ENCODE measurements around the gene FYN.

The FYN gene

GRCh38 chr6:111689419-111689818 is 183.8 kb downstream of the FYN start:
- no peak for TF ChIP-seq SUZ12 (IDR thresholded peaks at IDR 0.05; ENCODE audit: extremely low read depth, insufficient read depth, insufficient read length)
- TF ChIP-seq YY1 (IDR thresholded peaks at IDR 0.05; ENCODE audit: insufficient read depth, insufficient read length), result no peak
- TF ChIP-seq ZNF274 (IDR thresholded peaks at IDR 0.05; ENCODE audit: low read depth, low read length), result no peak
- Histone ChIP-seq H3K36me3 (ENCODE audit: insufficient read depth, insufficient read length, low read length) (peaks cover 38% of the 10 kb centered on the region), H3K4me3 (ENCODE audit: insufficient read length, low read depth) (no peak overlapping the region), H3K9ac (ENCODE audit: insufficient read length, low read depth) (no peak overlapping the region), H3K4me1 (ENCODE audit: insufficient read depth, insufficient read length) (no peaks in the 10 kb centered on the region), H3K27me3 (ENCODE audit: insufficient read depth, insufficient read length) (no peaks in the 10 kb centered on the region), H3K9me3 (ENCODE audit: insufficient read depth, low read length) (no peaks in the 10 kb centered on the region)
- DNase-seq (ENCODE audit: low read depth, low spot score), result no peak

- Histone ChIP-seq H3K27me3 (ENCODE audit: insufficient read depth, insufficient read length) (no peaks in the 10 kb centered on the region), H3K4me3 (ENCODE audit: insufficient read length, low read depth) (no peak overlapping the region), H3K4me1 (ENCODE audit: insufficient read depth, insufficient read length) (no peaks in the 10 kb centered on the region), H3K9me3 (ENCODE audit: insufficient read depth, low read length) (no peaks in the 10 kb centered on the region), H3K9ac (ENCODE audit: insufficient read length, low read depth) (no peak overlapping the region), H3K36me3 (ENCODE audit: insufficient read depth, insufficient read length, low read length) (peaks cover 33% of the 10 kb centered on the region)
- DNase-seq (ENCODE audit: low read depth, low spot score), result no peak
- TF ChIP-seq SUZ12 (IDR thresholded peaks at IDR 0.05; ENCODE audit: extremely low read depth, insufficient read depth, insufficient read length) (no peak), ZNF274 (IDR thresholded peaks at IDR 0.05; ENCODE audit: low read depth, low read length) (no peak), YY1 (IDR thresholded peaks at IDR 0.05; ENCODE audit: insufficient read depth, insufficient read length) (no peak)
Measured at GRCh38 chr6:111688331-111688730, 184.9 kb downstream of the FYN start.

GRCh38 chr6:111687652-111688051 is 185.6 kb downstream of the FYN start:
- no peaks in the 10 kb centered on the region for H3K27me3 ChIP-seq (ENCODE audit: insufficient read depth, insufficient read length)
- no peaks in the 10 kb centered on the region for H3K4me1 ChIP-seq (ENCODE audit: insufficient read depth, insufficient read length)
- no peak overlapping the region for H3K4me3 ChIP-seq (ENCODE audit: insufficient read length, low read depth)
- TF ChIP-seq SUZ12 (IDR thresholded peaks at IDR 0.05; ENCODE audit: extremely low read depth, insufficient read depth, insufficient read length), result no peak
- no peak for DNase-seq (ENCODE audit: low read depth, low spot score)
- no peak overlapping the region for H3K9ac ChIP-seq (ENCODE audit: insufficient read length, low read depth)
- peaks cover 28% of the 10 kb centered on the region for H3K36me3 ChIP-seq (ENCODE audit: insufficient read depth, insufficient read length, low read length)
- no peaks in the 10 kb centered on the region for H3K9me3 ChIP-seq (ENCODE audit: insufficient read depth, low read length)

- Histone ChIP-seq H3K4me1 (ENCODE audit: insufficient read depth, insufficient read length) (no peaks in the 10 kb centered on the region), H3K27me3 (ENCODE audit: insufficient read depth, insufficient read length) (no peaks in the 10 kb centered on the region), H3K9ac (ENCODE audit: insufficient read length, low read depth) (no peak overlapping the region), H3K9me3 (ENCODE audit: insufficient read depth, low read length) (no peaks in the 10 kb centered on the region), H3K4me3 (ENCODE audit: insufficient read length, low read depth) (no peak overlapping the region), H3K36me3 (ENCODE audit: insufficient read depth, insufficient read length, low read length) (peaks cover 31% of the 10 kb centered on the region)
- DNase-seq (ENCODE audit: low read depth, low spot score), result no peak
- TF ChIP-seq SUZ12 (IDR thresholded peaks at IDR 0.05; ENCODE audit: extremely low read depth, insufficient read depth, insufficient read length) (no peak), ZNF274 (IDR thresholded peaks at IDR 0.05; ENCODE audit: low read depth, low read length) (no peak), YY1 (IDR thresholded peaks at IDR 0.05; ENCODE audit: insufficient read depth, insufficient read length) (no peak)
Measured at GRCh38 chr6:111686932-111687266, 186.4 kb downstream of the FYN start.

GRCh38 chr6:111686249-111686931 is 186.9 kb downstream of the FYN start:
- H3K4me1 ChIP-seq (ENCODE audit: insufficient read depth, insufficient read length), result no peaks in the 10 kb centered on the region
- no peaks in the 10 kb centered on the region for H3K9me3 ChIP-seq (ENCODE audit: insufficient read depth, low read length)
- no peaks in the 10 kb centered on the region for H3K27me3 ChIP-seq (ENCODE audit: insufficient read depth, insufficient read length)
- no peak overlapping the region for H3K9ac ChIP-seq (ENCODE audit: insufficient read length, low read depth)
- H3K4me3 ChIP-seq (ENCODE audit: insufficient read length, low read depth), result no peak overlapping the region
- no peak for DNase-seq (ENCODE audit: low read depth, low spot score)
- no peak for TF ChIP-seq ZNF274 (IDR thresholded peaks at IDR 0.05; ENCODE audit: low read depth, low read length)
- no peak for TF ChIP-seq SUZ12 (IDR thresholded peaks at IDR 0.05; ENCODE audit: extremely low read depth, insufficient read depth, insufficient read length)
- no peak for TF ChIP-seq YY1 (IDR thresholded peaks at IDR 0.05; ENCODE audit: insufficient read depth, insufficient read length)
- H3K36me3 ChIP-seq (ENCODE audit: insufficient read depth, insufficient read length, low read length), result peaks cover 31% of the 10 kb centered on the region

- Histone ChIP-seq H3K9ac (ENCODE audit: insufficient read length, low read depth) (no peak overlapping the region), H3K36me3 (ENCODE audit: insufficient read depth, insufficient read length, low read length) (peaks cover 28% of the 10 kb centered on the region)
- no peak for DNase-seq (ENCODE audit: low read depth, low spot score)
Measured at GRCh38 chr6:111685526-111685925, 187.7 kb downstream of the FYN start.

GRCh38 chr6:111685058-111685457 is 188.2 kb downstream of the FYN start:
- Histone ChIP-seq H3K4me1 (ENCODE audit: insufficient read depth, insufficient read length) (no peaks in the 10 kb centered on the region), H3K36me3 (ENCODE audit: insufficient read depth, insufficient read length, low read length) (peaks cover 24% of the 10 kb centered on the region), H3K9ac (ENCODE audit: insufficient read length, low read depth) (no peak overlapping the region), H3K9me3 (ENCODE audit: insufficient read depth, low read length) (no peaks in the 10 kb centered on the region), H3K27me3 (ENCODE audit: insufficient read depth, insufficient read length) (no peaks in the 10 kb centered on the region), H3K4me3 (ENCODE audit: insufficient read length, low read depth) (no peak overlapping the region)
- TF ChIP-seq YY1 (IDR thresholded peaks at IDR 0.05; ENCODE audit: insufficient read depth, insufficient read length) (no peak), SUZ12 (IDR thresholded peaks at IDR 0.05; ENCODE audit: extremely low read depth, insufficient read depth, insufficient read length) (no peak), ZNF274 (IDR thresholded peaks at IDR 0.05; ENCODE audit: low read depth, low read length) (no peak)
- DNase-seq (ENCODE audit: low read depth, low spot score), result no peak

More at GRCh38 chr6:111685526-111685925, 187.7 kb downstream of the FYN start:
- Histone ChIP-seq H3K27me3 (ENCODE audit: insufficient read depth, insufficient read length) (no peaks in the 10 kb centered on the region), H3K9me3 (ENCODE audit: insufficient read depth, low read length) (no peaks in the 10 kb centered on the region), H3K4me1 (ENCODE audit: insufficient read depth, insufficient read length) (no peaks in the 10 kb centered on the region), H3K4me3 (ENCODE audit: insufficient read length, low read depth) (no peak overlapping the region)
- TF ChIP-seq SUZ12 (IDR thresholded peaks at IDR 0.05; ENCODE audit: extremely low read depth, insufficient read depth, insufficient read length), result no peak

All from NT2/D1 (cell line).